Bronchial epithelial cell (primary cell): ENCODE results near the gene HPSE. TPM values are rescaled to one million over a fixed set of nuclear protein-coding genes. Genes with fewer than 3 reads are reported as not detected.
"Not testable (repeated sequence)": the region's sequence is repeated elsewhere in the genome, so short reads cannot be mapped to it uniquely, and the experiment has no call there.

Experiments
- DNase-seq: peaks from one replicate; pipeline ENCODE4 v3.0.0-alpha.2; 2010; ENCODE audit warnings: low read depth
- FAIRE-seq: peaks from 2 replicates; lab custom pipeline; 2011; peaks lifted over from hg19 to GRCh38; lab: Jason Lieb, UNC
- H3K27me3 ChIP-seq: 2 replicates; pipeline ENCODE4 v1.5.1; 2011; ENCODE audit warnings: low read length; ENCODE audit not compliant: control insufficient read depth, insufficient read depth
- H3K36me3 ChIP-seq: 2 replicates; pipeline ENCODE4 v1.5.1; 2011; ENCODE audit warnings: low read length; ENCODE audit not compliant: control insufficient read depth, insufficient read depth
- H3K4me3 ChIP-seq: 2 replicates; pipeline ENCODE4 v1.5.1; 2011; ENCODE audit warnings: mild to moderate bottlenecking, low read depth, low read length, control low read depth
- CTCF ChIP-seq: IDR thresholded peaks from 2 replicates; pipeline ENCODE4 v1.5.1; 2011; ENCODE audit warnings: mild to moderate bottlenecking, moderate library complexity, low read length, control low read depth, inconsistent platforms; ENCODE audit not compliant: insufficient read depth, severe bottlenecking
- total RNA-seq: library from RNA; depleted of rRNA; stranded (reverse); fragments of >200 nt; gene quantifications from 2 replicates; pipeline ENCODE4 v1.2.1, GENCODE V29; 2014

The HPSE gene
- total RNA-seq, 1 donor from 2014 or later = 2.6 TPM

GRCh38 chr4:83331956-83332355 lies 2.7 kb downstream of the HPSE start:
- no peak overlapping the region for H3K4me3 ChIP-seq
- no peaks in the 10 kb centered on the region for H3K27me3 ChIP-seq
- H3K36me3 ChIP-seq = no peaks in the 10 kb centered on the region
- DNase-seq (no peak), FAIRE-seq (no peak)
- TF ChIP-seq CTCF = no peak

GRCh38 chr4:83329521-83330110 lies 5.0 kb downstream of the HPSE start:
- peak; percentile 82 for DNase-seq
- peak; percentile 81 for FAIRE-seq
- no peak overlapping the region for H3K4me3 ChIP-seq
- TF ChIP-seq CTCF = no peak
- no peaks in the 10 kb centered on the region for H3K36me3 ChIP-seq
- no peaks in the 10 kb centered on the region for H3K27me3 ChIP-seq

- Histone ChIP-seq H3K36me3 (no peaks in the 10 kb centered on the region), H3K4me3 (no peak overlapping the region), H3K27me3 (no peaks in the 10 kb centered on the region)
- DNase-seq (no peak), FAIRE-seq (no peak)
- no peak for TF ChIP-seq CTCF
Observed at GRCh38 chr4:83328521-83329187, 6.0 kb downstream of the HPSE start.

GRCh38 chr4:83326546-83326945 lies 8.1 kb downstream of the HPSE start:
- TF ChIP-seq CTCF = no peak
- no peaks in the 10 kb centered on the region for H3K36me3 ChIP-seq
- FAIRE-seq = peak; percentile 77
- no peaks in the 10 kb centered on the region for H3K27me3 ChIP-seq
- H3K4me3 ChIP-seq = no peak overlapping the region
- DNase-seq = no peak

- not testable (repeated sequence) for H3K27me3 ChIP-seq, H3K36me3 ChIP-seq, H3K4me3 ChIP-seq, DNase-seq, FAIRE-seq
Observed at GRCh38 chr4:83325306-83325705, 9.3 kb downstream of the HPSE start.

GRCh38 chr4:83323136-83323535 lies 11.5 kb downstream of the HPSE start:
- no peak for DNase-seq
- no peak for TF ChIP-seq CTCF
- no peak for FAIRE-seq
- Histone ChIP-seq H3K4me3 (no peak overlapping the region), H3K27me3 (no peaks in the 10 kb centered on the region), H3K36me3 (no peaks in the 10 kb centered on the region)
